ENCODE data around the gene TSPAN17.

DNA sequence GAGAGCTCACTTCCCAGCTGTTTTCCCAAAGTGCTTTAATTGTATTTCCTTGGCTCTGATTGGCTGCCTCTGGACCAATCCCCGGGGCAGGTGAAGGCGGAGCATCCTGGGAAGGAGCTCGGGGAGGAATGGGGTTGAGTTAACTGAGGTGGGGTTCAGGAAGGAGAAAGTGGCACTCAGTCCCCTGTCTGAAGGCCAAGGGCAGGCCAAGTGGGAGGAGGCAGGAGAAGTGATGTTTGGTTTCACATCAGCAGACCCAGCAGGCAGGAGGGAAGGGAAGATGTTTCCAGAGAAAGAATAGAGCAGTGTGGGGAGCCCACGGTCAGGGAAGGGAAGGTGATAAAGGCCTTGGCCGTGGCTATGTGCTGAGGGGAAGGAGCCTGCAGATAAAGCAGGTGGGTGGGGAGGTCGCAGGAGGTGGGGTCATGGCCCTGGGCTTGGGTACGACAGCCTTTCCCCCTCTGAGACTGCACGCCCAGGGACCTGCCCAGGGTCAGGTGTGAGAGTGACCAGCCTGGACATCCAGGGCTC, 3.1 kb downstream of the TSPAN17 start:
- TF ChIP-seq, protein P1, sequence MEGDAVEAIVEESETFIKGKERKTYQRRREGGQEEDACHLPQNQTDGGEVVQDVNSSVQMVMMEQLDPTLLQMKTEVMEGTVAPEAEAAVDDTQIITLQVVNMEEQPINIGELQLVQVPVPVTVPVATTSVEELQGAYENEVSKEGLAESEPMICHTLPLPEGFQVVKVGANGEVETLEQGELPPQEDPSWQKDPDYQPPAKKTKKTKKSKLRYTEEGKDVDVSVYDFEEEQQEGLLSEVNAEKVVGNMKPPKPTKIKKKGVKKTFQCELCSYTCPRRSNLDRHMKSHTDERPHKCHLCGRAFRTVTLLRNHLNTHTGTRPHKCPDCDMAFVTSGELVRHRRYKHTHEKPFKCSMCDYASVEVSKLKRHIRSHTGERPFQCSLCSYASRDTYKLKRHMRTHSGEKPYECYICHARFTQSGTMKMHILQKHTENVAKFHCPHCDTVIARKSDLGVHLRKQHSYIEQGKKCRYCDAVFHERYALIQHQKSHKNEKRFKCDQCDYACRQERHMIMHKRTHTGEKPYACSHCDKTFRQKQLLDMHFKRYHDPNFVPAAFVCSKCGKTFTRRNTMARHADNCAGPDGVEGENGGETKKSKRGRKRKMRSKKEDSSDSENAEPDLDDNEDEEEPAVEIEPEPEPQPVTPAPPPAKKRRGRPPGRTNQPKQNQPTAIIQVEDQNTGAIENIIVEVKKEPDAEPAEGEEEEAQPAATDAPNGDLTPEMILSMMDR (IDR thresholded peaks at IDR 0.05): no peak
- no peak for TF ChIP-seq POLR2A (IDR thresholded peaks at IDR 0.05)

All from body of pancreas (tissue), 4 donors.